Psoas muscle (tissue), 8 donors: ENCODE results near the gene ARFGAP1. TPM values are rescaled to one million over a fixed set of nuclear protein-coding genes. Genes with fewer than 3 reads are reported as not detected.

Experiments
- ATAC-seq, 4 donors: fragments of 200-7000 bp; cut with Tn5 transposase; one replicate each; pipeline ENCODE4 v1.9.1; 2020; ENCODE audit warnings: moderate library complexity in 3 of 4, mild to moderate bottlenecking in 2 of 4
- DNase-seq, 2 donors: peaks; one replicate each; pipeline ENCODE4 v3.0.0-alpha.2; 2020
- H3K27ac ChIP-seq: fragments of 200-600 bp; one replicate; pipeline ENCODE4 v1.8.0; 2022
- H3K27me3 ChIP-seq, 3 donors: fragments of 200-600 bp in 1 of 3; one replicate each; pipeline versions ENCODE4 v1.6.1 to v1.8.0; 2013 to 2022; ENCODE audit warnings: low read length in 2 of 3, mild to moderate bottlenecking in 2 of 3, moderate library complexity in 1 of 3; ENCODE audit not compliant: insufficient read depth in 3 of 3
- H3K36me3 ChIP-seq, 2 donors: fragments of 200-600 bp in 1 of 2; one replicate each; pipeline versions ENCODE4 v1.6.1 to v1.8.0; 2013 to 2022; ENCODE audit warnings: low read depth in 1 of 2, mild to moderate bottlenecking in 1 of 2, moderate library complexity in 1 of 2; ENCODE audit not compliant: insufficient read depth in 1 of 2
- H3K4me1 ChIP-seq: fragments of 200-600 bp; one replicate; pipeline ENCODE4 v1.8.0; 2022
- H3K4me3 ChIP-seq: fragments of 200-600 bp; one replicate; pipeline ENCODE4 v1.8.0; 2022; ENCODE audit warnings: mild to moderate bottlenecking
- H3K9me3 ChIP-seq: fragments of 200-600 bp; one replicate; pipeline ENCODE4 v1.8.0; 2022
- CTCF ChIP-seq: fragments of 200-600 bp; IDR thresholded peaks from one replicate; pipeline ENCODE4 v1.8.0; 2022; ENCODE audit warnings: antibody characterized with exemption
- WGBS, 3 donors: extraction: QIAGEN DNeasy Blood & Tissue Kit; methylation state at CpG; one replicate each; pipeline versions ENCODE4 v1.1.6 to v1.1.7; 2013; 5-methylcytosine and 5-hydroxymethylcytosine counted together
- intact Hi-C, 2 donors: fragments of 100-400 bp; cut with DNase I; formaldehyde crosslinking; loops; one replicate each; pipeline versions ENCODE4 v1.11.0 to v1.14.2; 2022
- polyA plus RNA-seq, 3 donors: library from polyadenylated mRNA; stranded (reverse); fragments of 200-250 nt; gene quantifications; one replicate each; pipeline ENCODE4 v1.2.3, GENCODE V29; 2013
- total RNA-seq, 4 donors: library from RNA; stranded (reverse); fragmentation: NEBNext Ultra II Directional in 2 of 4; extraction: Animal tissue kit (Norgen Biotek cat#: 25700) in 2 of 4; gene quantifications; one replicate each; pipeline versions ENCODE4 v1.2.1 to v1.2.4, GENCODE V29; 2021 to 2023
- donor health status: healthy with polysubstance abuse.
- donor health status: DM: no; HTN: no; CAD: no; lungs with moderate emphysema.
- donor health status: Bipolar disorder and iron deficiency.
- donor health status: healthy.
- donor health status: DM: yes; HTN: yes; CAD: no.
- donor health status: DM: no; HTN: no; CAD: no.
- donor health status: DM: no; HTN: no; CAD: no.
- donor health status: DM: yes; HTN: yes; CAD: no.

ARFGAP1 gene
- total and polyA plus RNA-seq, 7 donors = 19.9 to 42.2 (median 26.8) TPM

DNA sequence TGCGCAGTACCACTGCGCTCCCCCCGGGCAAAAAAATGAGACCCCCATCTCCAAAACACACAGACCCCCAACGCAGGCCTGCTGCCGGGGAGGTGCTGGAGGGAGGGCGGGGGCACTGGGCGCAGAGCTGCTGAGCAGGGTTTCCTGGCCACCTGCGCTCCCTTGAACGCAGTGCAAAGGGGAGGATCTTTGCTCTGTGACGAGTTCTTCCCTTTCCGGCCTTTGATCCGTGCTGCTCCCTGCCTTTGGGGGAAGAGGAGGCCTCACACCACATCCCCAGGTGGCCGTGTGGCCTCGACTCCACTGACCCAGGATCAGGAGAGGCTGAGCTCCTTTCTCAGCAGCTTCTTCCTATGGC is 11.4 kb downstream of the ARFGAP1 start:
- intact Hi-C loops = loop anchor here in 1 of 2 donors (5.0 kb wide), 1 partner anchor 62 kb away; no protein-coding TSS in a partner anchor
- Histone ChIP-seq H3K9me3 (no peaks in the 10 kb centered on the region), H3K4me3 (no peak overlapping the region), H3K4me1 (no peaks in the 10 kb centered on the region), H3K27ac (no peak overlapping the region), H3K36me3 (peaks cover 6 to 93% of the 10 kb centered on the region in 2 donors), H3K27me3 (no peaks in the 10 kb centered on the region)
- no peak for DNase-seq
- no peak for TF ChIP-seq CTCF
- no peak for ATAC-seq
- 66 to 81% (median 73%) methylated on average over 8 to 14 of the region's 14 CpGs for WGBS, 3 donors

- Histone ChIP-seq H3K36me3 (peaks cover 6 to 92% of the 10 kb centered on the region in 2 donors), H3K27me3 (no peaks in the 10 kb centered on the region), H3K9me3 (no peaks in the 10 kb centered on the region), H3K4me3 (no peak overlapping the region), H3K4me1 (no peaks in the 10 kb centered on the region), H3K27ac (no peak overlapping the region)
- DNase-seq (peak in 1 of 2 donors; percentile 12), ATAC-seq (no peak)
- intact Hi-C loops = loop anchor here in 1 of 2 donors (5.0 kb wide), 1 partner anchor 62 kb away; no protein-coding TSS in a partner anchor
- 82 to 85% (median 84%) methylated on average over 23 to 25 of the region's 25 CpGs for WGBS, 3 donors
- no peak for TF ChIP-seq CTCF
These were observed 11.9 kb downstream of the ARFGAP1 start for GRCh38 chr20:63284544-63284949.

DNA sequence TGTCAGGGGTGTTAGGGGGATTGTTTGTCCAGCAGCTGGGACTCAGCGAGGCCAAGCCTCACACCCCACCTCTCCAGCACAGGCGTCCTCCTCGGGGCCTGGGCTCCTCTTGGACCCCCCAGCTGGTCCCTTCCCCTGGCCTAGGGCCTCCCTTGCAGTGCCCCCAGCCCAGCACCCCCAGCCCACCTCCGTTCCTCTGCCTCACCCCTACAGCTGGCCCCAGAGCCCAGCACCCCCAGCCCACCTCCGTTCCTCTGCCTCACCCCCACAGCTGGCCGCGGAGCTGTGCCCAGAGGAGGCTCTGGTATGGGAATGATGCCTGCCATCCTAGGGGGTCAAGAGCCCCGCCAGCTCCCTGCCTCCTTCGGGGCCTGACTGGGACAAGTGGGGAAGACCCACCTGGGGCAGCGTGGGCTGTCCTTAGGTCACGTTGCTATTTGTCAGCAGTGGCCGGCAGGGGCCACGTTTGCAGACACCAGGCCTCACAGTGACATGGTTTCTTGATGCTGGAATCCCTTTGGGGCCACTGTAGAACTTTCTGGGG is 12.4 kb downstream of the ARFGAP1 start:
- Histone ChIP-seq H3K36me3 (peaks cover 6 to 87% of the 10 kb centered on the region in 2 donors), H3K9me3 (no peaks in the 10 kb centered on the region), H3K27me3 (no peaks in the 10 kb centered on the region), H3K4me1 (no peaks in the 10 kb centered on the region), H3K4me3 (no peak overlapping the region), H3K27ac (no peak overlapping the region)
- ATAC-seq (no peak), DNase-seq (peak in 1 of 2 donors; percentile 2)
- WGBS, 3 donors = 76 to 89% (median 81%) methylated on average over 12 to 13 of the region's 13 CpGs
- TF ChIP-seq CTCF = no peak
- intact Hi-C loops = loop anchor here in 1 of 2 donors (5.0 kb wide), 1 partner anchor 63 kb away; no protein-coding TSS in a partner anchor

DNA sequence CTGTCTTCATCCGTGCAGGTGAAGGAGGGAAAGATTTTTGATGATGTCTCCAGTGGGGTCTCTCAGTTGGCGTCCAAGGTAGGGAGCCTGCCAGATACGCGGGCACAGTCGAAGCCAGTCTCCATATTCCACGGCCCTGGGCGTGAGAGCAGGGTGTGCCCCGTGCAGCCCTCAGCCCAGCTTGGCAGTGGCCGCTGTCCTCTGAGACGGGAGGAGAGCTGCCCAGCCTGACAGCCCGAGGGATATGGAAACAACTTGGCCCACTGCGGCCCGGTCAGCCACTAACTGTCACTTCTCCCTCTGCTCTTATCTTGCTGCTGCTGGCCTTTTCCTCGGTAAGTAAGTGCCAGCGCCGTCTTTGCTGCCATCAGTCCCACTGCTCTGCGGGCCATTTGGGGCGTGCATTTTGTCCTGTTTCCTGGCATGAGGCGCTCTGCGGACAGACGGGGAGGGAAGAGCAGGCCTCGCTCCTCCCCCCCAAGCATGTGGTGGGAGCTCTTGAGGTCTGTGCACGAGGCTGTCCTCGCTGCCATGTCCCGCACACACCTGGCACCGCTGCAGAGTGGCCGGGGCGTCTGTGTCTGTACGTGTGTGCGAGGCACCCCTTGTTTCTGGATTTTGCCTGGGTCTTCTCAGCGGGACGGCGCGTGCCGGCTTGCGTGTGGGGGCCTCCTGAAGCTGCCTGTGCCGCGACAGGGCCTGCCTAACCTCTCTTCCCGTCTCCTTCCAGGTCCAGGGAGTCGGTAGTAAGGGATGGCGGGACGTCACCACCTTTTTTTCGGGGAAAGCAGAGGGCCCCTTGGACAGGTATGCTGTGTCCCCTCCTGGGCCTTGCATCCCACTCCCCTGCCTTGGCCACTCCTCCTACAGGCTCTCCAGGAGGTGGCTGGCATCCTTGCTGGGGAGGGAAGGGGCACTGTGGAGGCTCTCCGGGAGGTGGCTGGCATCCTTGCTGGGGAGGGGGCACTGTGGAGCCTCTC is 13.3 kb downstream of the ARFGAP1 start:
- Histone ChIP-seq H3K4me3 (no peak overlapping the region), H3K27me3 (no peaks in the 10 kb centered on the region), H3K4me1 (no peaks in the 10 kb centered on the region), H3K9me3 (no peaks in the 10 kb centered on the region), H3K27ac (no peak overlapping the region), H3K36me3 (peaks cover 6 to 78% of the 10 kb centered on the region in 2 donors)
- TF ChIP-seq CTCF = no peak
- intact Hi-C loops = no loop called here
- ATAC-seq (no peak), DNase-seq (peak in 1 of 2 donors; percentile 10)
- WGBS, 3 donors = 92 to 95% (median 93%) methylated on average over 44 of the region's 44 CpGs
